ENCODE data around the gene ATP5F1D. TPM values are rescaled to one million over a fixed set of nuclear protein-coding genes. Genes with fewer than 3 reads are reported as not detected.

Gene ATP5F1D
- total and polyA plus RNA-seq, 2 of the 13 experiments (the other 11 are each of a cell fraction or from before 2014, with no cell fraction given), result 39.4 to 78.7 TPM

DNA sequence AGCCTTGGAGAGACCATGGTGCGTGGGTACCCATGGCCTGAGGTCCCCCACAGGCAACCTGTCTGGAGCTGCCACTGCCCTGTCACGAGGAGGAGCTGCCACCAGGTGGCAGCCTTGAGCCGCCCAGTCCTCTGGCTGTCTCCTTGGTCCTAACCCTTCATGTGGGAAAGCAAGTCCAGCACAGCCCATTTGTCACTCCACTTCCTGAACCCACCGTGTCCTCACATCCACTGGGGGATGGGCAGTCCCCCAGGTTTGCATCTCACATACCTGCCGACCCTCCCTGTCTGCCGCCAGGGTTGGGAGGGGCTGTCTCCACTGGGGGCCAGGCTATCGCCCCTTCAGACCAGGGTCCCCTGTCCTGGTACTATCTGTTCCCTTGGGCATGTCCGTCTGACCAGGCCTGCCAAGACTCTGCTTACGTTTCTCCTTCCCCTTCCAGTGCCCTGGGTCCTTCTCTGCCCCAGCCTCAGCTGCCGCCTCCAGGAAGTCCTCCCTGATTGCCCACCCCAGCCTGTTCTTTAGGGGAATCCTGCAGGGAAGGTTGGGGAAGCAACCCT is 38.3 kb downstream of the ATP5F1D start (continued):
- TF ChIP-seq RAD51 (IDR thresholded peaks at IDR 0.05; ENCODE audit: borderline replicate concordance) (no peak), CREM (IDR thresholded peaks at IDR 0.05) (no peak), CREM (CRISPR knock-in tag; IDR thresholded peaks at IDR 0.05) (no peak), SIN3A (IDR thresholded peaks at IDR 0.05; ENCODE audit: borderline replicate concordance, low read depth, low read length) (no peak), ZNF740 (CRISPR knock-in tag; IDR thresholded peaks at IDR 0.05) (no peak), ZNF75D (CRISPR knock-in tag; IDR thresholded peaks at IDR 0.05; ENCODE audit: borderline replicate concordance) (no peak), SUZ12 (IDR thresholded peaks at IDR 0.05; ENCODE audit: low read depth, low read length) (no peak), ZNF329 (CRISPR knock-in tag; IDR thresholded peaks at IDR 0.05; ENCODE audit: low read depth) (no peak), ZNF788 (CRISPR knock-in tag; IDR thresholded peaks at IDR 0.05; ENCODE audit: borderline replicate concordance) (peak; percentile 58; the same call in 1 of the 2 replicates), MTF2 (CRISPR knock-in tag; IDR thresholded peaks at IDR 0.05; ENCODE audit: borderline replicate concordance) (no peak), ARNT2 (CRISPR knock-in tag; IDR thresholded peaks at IDR 0.05; ENCODE audit: low read depth) (no peak), ZFYVE20 (CRISPR knock-in tag; IDR thresholded peaks at IDR 0.05; ENCODE audit: borderline replicate concordance, low read depth) (no peak), ZNF644 (CRISPR knock-in tag; IDR thresholded peaks at IDR 0.05; ENCODE audit: low read depth) (no peak), RBM39 (IDR thresholded peaks at IDR 0.05; ENCODE audit: low read depth, low read length, poor library complexity, severe bottlenecking) (peak; percentile 91), ZFP37 (CRISPR knock-in tag; IDR thresholded peaks at IDR 0.05; ENCODE audit: borderline replicate concordance) (no peak), ZSCAN31 (CRISPR knock-in tag; IDR thresholded peaks at IDR 0.05; ENCODE audit: low read depth) (0 out of 2 replicates have a peak, but pooled peaks have one; percentile 45), IKZF5 (CRISPR knock-in tag; IDR thresholded peaks at IDR 0.05) (no peak), CCAR2 (optimal IDR thresholded peaks at IDR 0.05; ENCODE audit: low read depth, low read length) (no peak), ZNF3 (CRISPR knock-in tag; IDR thresholded peaks at IDR 0.05) (no peak), CBX1 (IDR thresholded peaks at IDR 0.05; ENCODE audit: low read depth) (peak; percentile 23)
- TF ChIP-seq, protein P1, sequence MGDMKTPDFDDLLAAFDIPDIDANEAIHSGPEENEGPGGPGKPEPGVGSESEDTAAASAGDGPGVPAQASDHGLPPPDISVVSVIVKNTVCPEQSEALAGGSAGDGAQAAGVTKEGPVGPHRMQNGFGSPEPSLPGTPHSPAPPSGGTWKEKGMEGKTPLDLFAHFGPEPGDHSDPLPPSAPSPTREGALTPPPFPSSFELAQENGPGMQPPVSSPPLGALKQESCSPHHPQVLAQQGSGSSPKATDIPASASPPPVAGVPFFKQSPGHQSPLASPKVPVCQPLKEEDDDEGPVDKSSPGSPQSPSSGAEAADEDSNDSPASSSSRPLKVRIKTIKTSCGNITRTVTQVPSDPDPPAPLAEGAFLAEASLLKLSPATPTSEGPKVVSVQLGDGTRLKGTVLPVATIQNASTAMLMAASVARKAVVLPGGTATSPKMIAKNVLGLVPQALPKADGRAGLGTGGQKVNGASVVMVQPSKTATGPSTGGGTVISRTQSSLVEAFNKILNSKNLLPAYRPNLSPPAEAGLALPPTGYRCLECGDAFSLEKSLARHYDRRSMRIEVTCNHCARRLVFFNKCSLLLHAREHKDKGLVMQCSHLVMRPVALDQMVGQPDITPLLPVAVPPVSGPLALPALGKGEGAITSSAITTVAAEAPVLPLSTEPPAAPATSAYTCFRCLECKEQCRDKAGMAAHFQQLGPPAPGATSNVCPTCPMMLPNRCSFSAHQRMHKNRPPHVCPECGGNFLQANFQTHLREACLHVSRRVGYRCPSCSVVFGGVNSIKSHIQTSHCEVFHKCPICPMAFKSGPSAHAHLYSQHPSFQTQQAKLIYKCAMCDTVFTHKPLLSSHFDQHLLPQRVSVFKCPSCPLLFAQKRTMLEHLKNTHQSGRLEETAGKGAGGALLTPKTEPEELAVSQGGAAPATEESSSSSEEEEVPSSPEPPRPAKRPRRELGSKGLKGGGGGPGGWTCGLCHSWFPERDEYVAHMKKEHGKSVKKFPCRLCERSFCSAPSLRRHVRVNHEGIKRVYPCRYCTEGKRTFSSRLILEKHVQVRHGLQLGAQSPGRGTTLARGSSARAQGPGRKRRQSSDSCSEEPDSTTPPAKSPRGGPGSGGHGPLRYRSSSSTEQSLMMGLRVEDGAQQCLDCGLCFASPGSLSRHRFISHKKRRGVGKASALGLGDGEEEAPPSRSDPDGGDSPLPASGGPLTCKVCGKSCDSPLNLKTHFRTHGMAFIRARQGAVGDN (CRISPR knock-in tag; IDR thresholded peaks at IDR 0.05), result peak; percentile 57
- TF ChIP-seq, protein P2, sequence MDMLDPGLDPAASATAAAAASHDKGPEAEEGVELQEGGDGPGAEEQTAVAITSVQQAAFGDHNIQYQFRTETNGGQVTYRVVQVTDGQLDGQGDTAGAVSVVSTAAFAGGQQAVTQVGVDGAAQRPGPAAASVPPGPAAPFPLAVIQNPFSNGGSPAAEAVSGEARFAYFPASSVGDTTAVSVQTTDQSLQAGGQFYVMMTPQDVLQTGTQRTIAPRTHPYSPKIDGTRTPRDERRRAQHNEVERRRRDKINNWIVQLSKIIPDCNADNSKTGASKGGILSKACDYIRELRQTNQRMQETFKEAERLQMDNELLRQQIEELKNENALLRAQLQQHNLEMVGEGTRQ (IDR thresholded peaks at IDR 0.05; ENCODE audit: low read depth, low read length), result no peak
- TF ChIP-seq, protein P2 (CRISPR knock-in tag; IDR thresholded peaks at IDR 0.05; ENCODE audit: borderline replicate concordance), result no peak

Measured in HepG2 (cell line).